Colon (tissue), 2 donors: ENCODE data around the gene RGS16.

Source experiments
- FAIRE-seq: peaks from 2 replicates; lab custom pipeline; 2012; peaks lifted over from hg19 to GRCh38; lab: Jason Lieb, UNC
- donor health status: control.
- donor health status: control.

RGS16 gene

GRCh38 chr1:182629499-182630096 lies 25.4 kb upstream of the RGS16 start:
- no peak for FAIRE-seq

GRCh38 chr1:182629080-182629479 lies 24.9 kb upstream of the RGS16 start:
- no peak for FAIRE-seq

DNA sequence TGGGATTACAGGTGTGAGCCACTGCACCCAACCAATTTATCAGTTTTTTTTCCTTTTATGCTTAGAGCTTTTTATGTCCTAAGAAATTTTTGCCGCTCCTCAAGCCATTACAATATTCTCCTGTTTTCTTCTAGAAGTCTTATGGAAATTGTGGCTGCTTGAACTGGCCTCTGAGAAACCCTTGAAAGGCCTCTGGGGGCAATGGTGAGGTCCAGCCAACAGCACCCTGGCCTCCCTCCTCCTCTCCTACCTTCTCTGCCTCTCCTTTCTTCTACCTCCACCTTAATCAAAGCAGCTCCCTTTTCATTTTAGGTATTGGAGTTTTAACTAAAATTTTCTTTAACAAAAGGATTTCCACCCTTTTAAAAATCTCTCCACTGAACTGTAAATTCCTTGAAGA lies 24.5 kb upstream of the RGS16 start:
- FAIRE-seq = no peak

DNA sequence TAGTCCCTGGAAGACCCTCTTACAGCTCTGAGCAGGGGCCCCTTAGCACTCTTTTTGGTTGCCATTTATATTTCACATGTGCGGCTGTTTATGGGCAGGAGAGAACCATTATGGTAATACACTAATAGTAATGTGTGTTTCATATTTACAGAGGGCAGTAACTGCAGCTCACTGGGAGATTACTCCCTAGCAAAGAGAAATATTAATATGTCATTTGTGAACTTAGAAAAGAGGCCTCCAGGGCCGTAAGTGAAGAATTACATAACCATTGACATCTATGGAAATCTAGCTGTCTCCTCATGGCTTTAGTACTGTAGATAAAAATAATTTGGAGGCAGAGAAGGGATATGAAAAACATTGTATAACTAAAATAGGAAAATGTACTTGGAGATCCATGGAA lies 23.4 kb upstream of the RGS16 start:
- no peak for FAIRE-seq

- FAIRE-seq = no peak
These were observed 22.3 kb upstream of the RGS16 start for GRCh38 chr1:182626527-182626926.

GRCh38 chr1:182625719-182626504 lies 21.7 kb upstream of the RGS16 start:
- FAIRE-seq = no peak

- no peak for FAIRE-seq
These were observed 20.8 kb upstream of the RGS16 start for GRCh38 chr1:182625024-182625423.

DNA sequence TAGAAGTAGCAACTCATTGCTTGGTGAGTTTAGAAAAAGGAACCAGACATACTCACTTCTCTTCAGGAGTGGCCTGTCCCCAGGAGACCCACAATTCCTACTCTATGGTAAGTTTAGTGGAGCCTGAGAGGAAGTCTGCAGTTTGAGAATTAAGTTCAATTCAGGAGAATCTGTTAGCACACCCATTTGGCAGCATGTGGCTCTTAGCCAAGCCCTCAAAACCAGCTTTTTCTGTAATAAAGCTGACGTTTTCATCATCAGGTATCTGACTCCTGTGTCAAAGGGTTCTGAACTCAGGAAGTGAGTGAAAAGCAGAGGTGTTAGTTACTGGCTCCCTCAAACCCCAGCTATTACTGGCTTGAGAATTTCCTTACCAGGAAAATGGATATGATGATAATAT lies 20.4 kb upstream of the RGS16 start:
- FAIRE-seq = no peak

- no peak for FAIRE-seq
These were observed 18.8 kb upstream of the RGS16 start for GRCh38 chr1:182622901-182623528.

- FAIRE-seq = no peak
These were observed 17.7 kb upstream of the RGS16 start for GRCh38 chr1:182621906-182622305.

GRCh38 chr1:182620924-182621585 lies 16.9 kb upstream of the RGS16 start:
- FAIRE-seq = no peak

DNA sequence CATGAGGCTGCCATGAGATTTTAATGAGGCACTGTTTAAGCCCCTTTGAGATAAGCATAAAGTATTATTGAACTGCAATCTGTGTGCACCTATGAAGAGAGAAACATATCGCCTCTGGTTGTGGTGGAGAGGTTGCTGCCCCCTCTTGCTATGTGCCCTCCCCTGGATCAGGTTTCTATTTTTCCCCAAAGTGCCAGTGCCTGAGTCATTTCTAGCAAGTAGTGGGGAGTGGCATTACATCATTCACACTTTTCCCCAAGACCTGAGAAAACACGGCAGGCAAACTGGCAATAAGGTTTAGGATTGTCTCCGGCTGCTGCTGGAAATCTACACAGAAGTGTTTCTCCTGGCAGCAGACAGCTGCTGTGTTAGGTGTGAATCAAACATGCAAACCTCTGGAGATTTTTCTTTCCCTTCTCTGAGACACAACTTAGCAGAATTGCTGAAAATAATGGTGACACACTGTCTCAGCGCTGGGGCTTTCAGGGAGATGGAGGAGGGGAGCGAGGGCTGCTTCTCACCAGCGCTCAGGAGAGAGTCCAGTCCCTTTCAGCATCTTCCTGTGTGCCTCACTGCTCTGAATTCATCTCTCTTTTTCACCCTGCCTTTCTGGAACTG lies 13.7 kb upstream of the RGS16 start:
- FAIRE-seq = no peak

DNA sequence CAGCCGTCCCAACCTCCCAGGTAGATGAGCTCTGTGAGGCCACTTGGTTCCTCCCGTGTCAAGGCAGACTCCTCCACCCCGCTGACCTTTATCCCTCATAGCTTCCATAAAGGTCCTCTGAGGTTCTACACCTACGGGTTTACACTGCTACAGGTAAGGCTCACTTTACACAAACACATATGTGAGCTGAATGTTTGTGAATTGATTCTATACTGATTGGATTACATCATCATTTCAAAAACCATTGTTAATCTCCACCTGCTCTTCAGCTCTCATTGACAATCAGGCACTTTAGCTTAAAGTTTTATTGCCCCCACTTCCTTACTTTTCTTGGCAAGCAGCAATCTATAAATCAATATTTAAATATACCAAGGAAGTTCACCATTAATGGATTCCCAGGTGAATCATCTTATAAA lies 12.8 kb upstream of the RGS16 start:
- no peak for FAIRE-seq

GRCh38 chr1:182616130-182617013 lies 12.2 kb upstream of the RGS16 start:
- no peak for FAIRE-seq

DNA sequence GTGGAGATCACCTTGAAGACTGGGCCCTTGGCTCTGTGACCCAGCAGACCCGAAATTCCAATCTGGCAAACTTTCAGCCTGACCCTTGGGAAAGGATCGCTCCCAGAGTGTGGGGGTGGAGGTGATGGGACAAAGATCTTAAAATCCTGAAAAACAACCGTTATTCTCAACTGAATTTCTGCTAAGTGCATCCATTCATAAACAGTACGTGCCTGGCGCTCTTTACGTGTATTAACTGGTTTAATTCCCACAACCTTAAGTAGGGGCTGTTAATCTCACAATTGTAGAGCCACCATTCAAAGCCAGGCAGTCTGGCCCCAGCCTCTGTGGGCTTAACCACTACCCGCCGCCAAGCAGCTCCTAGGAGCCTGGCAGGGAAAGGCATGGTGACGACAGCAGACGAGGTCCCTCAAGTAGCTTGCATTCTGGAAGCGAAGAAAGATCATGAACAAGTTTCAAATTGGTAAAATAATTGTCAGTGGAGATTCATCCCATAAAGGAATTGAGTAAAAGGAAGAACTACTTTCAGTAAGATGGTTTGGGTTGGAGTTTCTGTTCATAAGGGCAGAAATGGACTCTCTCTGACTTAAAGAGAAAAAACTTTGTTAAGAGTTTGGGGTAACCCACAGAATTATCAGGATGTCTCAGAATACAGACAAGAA lies 11.4 kb upstream of the RGS16 start:
- no peak for FAIRE-seq

DNA sequence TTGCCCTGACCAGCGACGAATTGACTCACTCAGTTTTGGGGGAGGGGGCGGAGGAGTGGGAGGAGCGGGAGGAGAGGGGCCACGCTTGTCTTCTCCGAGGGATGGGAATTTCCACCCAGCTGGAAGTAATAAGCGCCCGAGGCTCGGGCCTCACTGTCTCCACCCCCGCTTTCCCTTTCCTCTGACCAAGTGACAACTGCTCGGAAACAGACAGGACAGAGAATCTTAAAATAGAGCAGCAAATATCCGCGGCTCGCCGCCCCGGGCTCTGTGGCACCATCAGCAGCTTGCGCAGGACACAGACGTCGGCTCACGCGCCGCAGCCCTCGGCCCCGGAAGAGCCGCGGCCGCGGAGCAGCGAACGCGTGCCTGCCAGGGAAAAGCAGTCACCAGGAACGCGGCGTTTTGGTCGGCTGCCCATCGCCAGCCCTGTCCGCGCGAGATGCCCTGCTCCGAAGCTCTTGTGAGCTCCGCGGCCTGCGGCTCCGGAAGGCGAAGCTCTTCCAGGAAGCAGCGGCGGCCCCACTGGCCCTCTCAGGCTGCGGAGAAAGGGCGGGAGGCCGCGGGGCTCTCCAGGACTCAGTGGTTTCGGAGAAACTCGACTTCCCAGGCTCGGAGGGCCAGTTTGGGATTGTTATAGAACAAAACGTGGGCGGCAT lies 10.7 kb upstream of the RGS16 start:
- no peak for FAIRE-seq

DNA sequence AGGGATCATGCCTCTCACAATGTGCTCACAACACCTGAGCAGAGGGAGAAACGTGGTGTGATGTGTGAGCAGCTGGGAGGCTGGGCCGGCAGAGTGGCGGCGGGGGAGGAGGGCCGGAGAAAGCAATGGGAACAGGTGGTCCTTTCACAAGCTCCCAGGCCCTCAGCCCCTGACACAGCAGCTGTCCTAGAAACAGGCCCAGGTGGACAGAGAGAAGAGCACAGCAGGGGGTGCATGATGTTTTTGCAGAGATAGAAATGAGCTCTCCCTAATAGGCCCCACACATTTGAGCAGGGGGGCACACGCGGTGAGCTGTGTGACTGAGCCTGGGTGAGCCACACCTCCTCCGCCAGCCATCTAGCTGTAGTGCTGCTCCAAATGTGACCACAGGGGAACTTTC lies 7.6 kb upstream of the RGS16 start:
- FAIRE-seq = no peak

DNA sequence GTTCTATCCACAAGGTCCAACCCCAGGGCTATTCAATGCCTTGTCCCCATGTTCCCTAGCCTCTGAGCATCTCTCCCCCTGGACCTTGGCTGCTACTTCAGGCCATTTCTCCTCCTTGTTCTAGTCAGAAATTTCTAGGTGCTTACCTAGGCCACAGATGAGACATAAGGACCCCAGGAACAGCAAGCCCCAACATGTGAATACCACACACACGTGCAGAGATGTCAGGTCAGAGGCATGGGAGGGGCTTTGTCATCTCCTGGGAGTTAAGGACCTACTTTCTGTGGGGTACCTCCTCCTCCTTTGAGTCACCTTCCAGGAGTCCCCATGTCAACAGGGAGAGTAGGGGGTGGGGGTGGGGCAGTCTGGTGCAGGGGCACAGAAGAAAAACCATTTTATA lies 7.1 kb upstream of the RGS16 start:
- no peak for FAIRE-seq

GRCh38 chr1:182610606-182611194 lies 6.5 kb upstream of the RGS16 start:
- FAIRE-seq = no peak
